ENCODE results near the gene DHRS2. TPM values are rescaled to one million over a fixed set of nuclear protein-coding genes. Genes with fewer than 3 reads are reported as not detected.
"Not testable (repeated sequence)": the region's sequence is repeated elsewhere in the genome, so short reads cannot be mapped to it uniquely, and the experiment has no call there.

Gene DHRS2
- total and polyA plus RNA-seq, 4 experiments from 2014 or later, result not detected

GRCh38 chr14:23670481-23670880 is 34.3 kb downstream of the DHRS2 start:
- H3K4me1 Mint-ChIP-seq, result no peaks in the 10 kb centered on the region
- no peaks in the 10 kb centered on the region for H3K27me3 ChIP-seq (ENCODE audit: insufficient read depth, low read length)
- no peak overlapping the region for H3K27ac Mint-ChIP-seq
- no peaks in the 10 kb centered on the region for H3K9me3 ChIP-seq (ENCODE audit: control insufficient read depth in 1 of 2, low read length in 2 of 2)
- POLR2A ChIA-PET (ENCODE audit: partially characterized antibody), result no interaction called here
- H3K4me3 Mint-ChIP-seq, result no peak overlapping the region
- DNase-seq, result no peak
- no peaks in the 10 kb centered on the region for H3K4me1 ChIP-seq (ENCODE audit: insufficient read depth, low read length)
- H3K36me3 ChIP-seq (ENCODE audit: insufficient read depth, low read length), result no peaks in the 10 kb centered on the region
- H3K9me3 Mint-ChIP-seq, result no peaks in the 10 kb centered on the region
- H3K27me3 Mint-ChIP-seq, result peaks cover 3 to 5% of the 10 kb centered on the region in 2 donors
- CTCF ChIA-PET (ENCODE audit: partially characterized antibody), result no interaction called here
- H3K4me3 ChIP-seq (ENCODE audit: low read length in 2 of 2), result no peak overlapping the region
- H3K27ac ChIP-seq (ENCODE audit: low read depth, low read length), result no peak overlapping the region
- H3K36me3 Mint-ChIP-seq, result no peaks in the 10 kb centered on the region
- intact Hi-C loops (cut with micrococcal nuclease), result no loop called here

GRCh38 chr14:23672200-23672599 is 36.0 kb downstream of the DHRS2 start:
- no peak overlapping the region for H3K27ac Mint-ChIP-seq
- no peaks in the 10 kb centered on the region for H3K9me3 ChIP-seq (ENCODE audit: control insufficient read depth in 1 of 2, low read length in 2 of 2)
- peaks cover 6 to 10% of the 10 kb centered on the region in 2 donors for H3K27me3 Mint-ChIP-seq
- no peaks in the 10 kb centered on the region for H3K36me3 ChIP-seq (ENCODE audit: insufficient read depth, low read length)
- H3K4me3 Mint-ChIP-seq, result no peak overlapping the region
- no peak for DNase-seq
- no peak overlapping the region for H3K4me3 ChIP-seq (ENCODE audit: low read length in 2 of 2)
- H3K27ac ChIP-seq (ENCODE audit: low read depth, low read length), result no peak overlapping the region
- H3K36me3 Mint-ChIP-seq, result no peaks in the 10 kb centered on the region
- ChIA-PET POLR2A (ENCODE audit: partially characterized antibody) (no interaction called here), CTCF (ENCODE audit: partially characterized antibody) (no interaction called here)
- no peaks in the 10 kb centered on the region for H3K9me3 Mint-ChIP-seq
- intact Hi-C loops (cut with micrococcal nuclease), result no loop called here
- H3K27me3 ChIP-seq (ENCODE audit: insufficient read depth, low read length), result no peaks in the 10 kb centered on the region
- H3K4me1 Mint-ChIP-seq, result no peaks in the 10 kb centered on the region
- H3K4me1 ChIP-seq (ENCODE audit: insufficient read depth, low read length), result no peaks in the 10 kb centered on the region

GRCh38 chr14:23675337-23675736 is 39.2 kb downstream of the DHRS2 start:
- no peaks in the 10 kb centered on the region for H3K9me3 Mint-ChIP-seq
- no peaks in the 10 kb centered on the region for H3K36me3 Mint-ChIP-seq
- no peak overlapping the region for H3K4me3 Mint-ChIP-seq
- H3K27ac Mint-ChIP-seq, result no peak overlapping the region
- Histone ChIP-seq H3K4me1 (ENCODE audit: insufficient read depth, low read length) (no peaks in the 10 kb centered on the region), H3K4me3 (ENCODE audit: low read length in 2 of 2) (no peak overlapping the region), H3K27me3 (ENCODE audit: insufficient read depth, low read length) (no peaks in the 10 kb centered on the region), H3K27ac (ENCODE audit: low read depth, low read length) (no peak overlapping the region), H3K36me3 (ENCODE audit: insufficient read depth, low read length) (no peaks in the 10 kb centered on the region), H3K9me3 (ENCODE audit: control insufficient read depth in 1 of 2, low read length in 2 of 2) (no peaks in the 10 kb centered on the region)
- H3K4me1 Mint-ChIP-seq, result no peaks in the 10 kb centered on the region
- intact Hi-C loops (cut with micrococcal nuclease), result no loop called here
- peaks cover 5 to 6% of the 10 kb centered on the region in 2 donors for H3K27me3 Mint-ChIP-seq
- CTCF ChIA-PET (ENCODE audit: partially characterized antibody), result interaction anchor here (2.0 kb wide), 1 partner anchor 44 kb away, joined by 5 read pairs; no protein-coding TSS in a partner anchor
- no peak for DNase-seq
- POLR2A ChIA-PET (ENCODE audit: partially characterized antibody), result no interaction called here

GRCh38 chr14:23675906-23676305 is 39.7 kb downstream of the DHRS2 start:
- Histone ChIP-seq H3K27ac (ENCODE audit: low read depth, low read length) (no peak overlapping the region), H3K4me3 (ENCODE audit: low read length in 2 of 2) (no peak overlapping the region), H3K27me3 (ENCODE audit: insufficient read depth, low read length) (no peaks in the 10 kb centered on the region), H3K9me3 (ENCODE audit: control insufficient read depth in 1 of 2, low read length in 2 of 2) (no peaks in the 10 kb centered on the region), H3K36me3 (ENCODE audit: insufficient read depth, low read length) (no peaks in the 10 kb centered on the region), H3K4me1 (ENCODE audit: insufficient read depth, low read length) (no peaks in the 10 kb centered on the region)
- H3K4me3 Mint-ChIP-seq, result no peak overlapping the region
- DNase-seq, result no peak
- H3K4me1 Mint-ChIP-seq, result no peaks in the 10 kb centered on the region
- peaks cover 5 to 6% of the 10 kb centered on the region in 2 donors for H3K27me3 Mint-ChIP-seq
- H3K27ac Mint-ChIP-seq, result no peak overlapping the region
- no peaks in the 10 kb centered on the region for H3K9me3 Mint-ChIP-seq
- intact Hi-C loops (cut with micrococcal nuclease), result no loop called here
- H3K36me3 Mint-ChIP-seq, result no peaks in the 10 kb centered on the region
- ChIA-PET CTCF (ENCODE audit: partially characterized antibody) (interaction anchor here (2.0 kb wide), 1 partner anchor 44 kb away, joined by 5 read pairs; no protein-coding TSS in a partner anchor), POLR2A (ENCODE audit: partially characterized antibody) (no interaction called here)

GRCh38 chr14:23681337-23681736 is 45.2 kb downstream of the DHRS2 start:
- no peak for DNase-seq
- H3K4me3 ChIP-seq (ENCODE audit: low read length in 2 of 2), result no peak overlapping the region
- Mint-ChIP-seq H3K4me3 (no peak overlapping the region), H3K4me1 (no peaks in the 10 kb centered on the region), H3K36me3 (no peaks in the 10 kb centered on the region), H3K27ac (no peak overlapping the region), H3K27me3 (peaks cover 0 to 6% of the 10 kb centered on the region in 2 donors), H3K9me3 (no peaks in the 10 kb centered on the region)
- ChIA-PET POLR2A (ENCODE audit: partially characterized antibody) (no interaction called here), CTCF (ENCODE audit: partially characterized antibody) (interaction anchor here (0.9 to 2.9 kb wide), 2 partner anchors 16 to 49 kb away, joined by 3 to 9 read pairs; no protein-coding TSS in a partner anchor)
- no peaks in the 10 kb centered on the region for H3K36me3 ChIP-seq (ENCODE audit: insufficient read depth, low read length)
- H3K27me3 ChIP-seq (ENCODE audit: insufficient read depth, low read length), result no peaks in the 10 kb centered on the region
- no peak overlapping the region for H3K27ac ChIP-seq (ENCODE audit: low read depth, low read length)
- no peaks in the 10 kb centered on the region for H3K4me1 ChIP-seq (ENCODE audit: insufficient read depth, low read length)
- intact Hi-C loops (cut with micrococcal nuclease), result no loop called here
- H3K9me3 ChIP-seq (ENCODE audit: control insufficient read depth in 1 of 2, low read length in 2 of 2), result no peaks in the 10 kb centered on the region

GRCh38 chr14:23689709-23690514 is 53.7 kb downstream of the DHRS2 start:
- intact Hi-C loops (cut with micrococcal nuclease); H3K9me3 ChIP-seq (ENCODE audit: control insufficient read depth in 1 of 2, low read length in 2 of 2); H3K4me1 ChIP-seq (ENCODE audit: insufficient read depth, low read length); DNase-seq; H3K27me3 ChIP-seq (ENCODE audit: insufficient read depth, low read length); H3K4me3 Mint-ChIP-seq; H3K36me3 ChIP-seq (ENCODE audit: insufficient read depth, low read length); H3K4me3 ChIP-seq (ENCODE audit: low read length in 2 of 2); H3K27ac Mint-ChIP-seq; H3K27ac ChIP-seq (ENCODE audit: low read depth, low read length); POLR2A ChIA-PET (ENCODE audit: partially characterized antibody); H3K4me1 Mint-ChIP-seq; H3K36me3 Mint-ChIP-seq; H3K9me3 Mint-ChIP-seq: not testable (repeated sequence)
- H3K27me3 Mint-ChIP-seq, result peaks cover 10 to 16% of the 10 kb centered on the region in 2 donors
- CTCF ChIA-PET (ENCODE audit: partially characterized antibody), result interaction anchor here (1.0 kb wide), 1 partner anchor 16 kb away, joined by 3 read pairs; no protein-coding TSS in a partner anchor

- Histone ChIP-seq H3K36me3 (ENCODE audit: insufficient read depth, low read length) (no peaks in the 10 kb centered on the region), H3K4me1 (ENCODE audit: insufficient read depth, low read length) (peaks cover 9% of the 10 kb centered on the region), H3K27me3 (ENCODE audit: insufficient read depth, low read length) (peaks cover 13% of the 10 kb centered on the region), H3K27ac (ENCODE audit: low read depth, low read length) (no peak overlapping the region), H3K9me3 (ENCODE audit: control insufficient read depth in 1 of 2, low read length in 2 of 2) (no peaks in the 10 kb centered on the region), H3K4me3 (ENCODE audit: low read length in 2 of 2) (no peak overlapping the region)
- ChIA-PET CTCF (ENCODE audit: partially characterized antibody) (interaction anchor here (1.5 kb wide), 1 partner anchor 60 kb away, joined by 5 read pairs; no protein-coding TSS in a partner anchor), POLR2A (ENCODE audit: partially characterized antibody) (no interaction called here)
- H3K36me3 Mint-ChIP-seq, result no peaks in the 10 kb centered on the region
- intact Hi-C loops (cut with micrococcal nuclease), result no loop called here
- H3K27ac Mint-ChIP-seq, result no peak overlapping the region
- H3K9me3 Mint-ChIP-seq, result peaks cover 0 to 8% (median 3%) of the 10 kb centered on the region in 8 donors
- DNase-seq, result no peak
- H3K4me3 Mint-ChIP-seq, result no peak overlapping the region
- peaks cover 19 to 22% of the 10 kb centered on the region in 2 donors for H3K27me3 Mint-ChIP-seq
- no peaks in the 10 kb centered on the region for H3K4me1 Mint-ChIP-seq
These were observed 56.3 kb downstream of the DHRS2 start for GRCh38 chr14:23692416-23692815.

Measured in CD4-positive, alpha-beta memory T cell (primary cell).